GM12878 (cell line): Measurements from ENCODE around the gene REEP1.

Experiments used
- CHD2 ChIP-seq: IDR thresholded peaks from 2 replicates; pipeline ENCODE4 v1.6.1; 2011; ENCODE audit warnings: low read depth, low read length, improper control_type of control experiment, borderline replicate concordance
- CTCF ChIP-seq, 3 experiments: IDR thresholded peaks in 2 of 3; conservative IDR thresholded peaks in 1 of 3; 2 replicates each; pipeline ENCODE4 v1.5.1; 2011; ENCODE audit warnings: low read depth in 3 of 3, low read length in 3 of 3, mild to moderate bottlenecking in 3 of 3, control low read depth in 2 of 3, moderate library complexity in 2 of 3, inconsistent platforms in 1 of 3, mixed read lengths in 1 of 3; ENCODE audit not compliant: control insufficient read depth in 2 of 3, insufficient read depth in 1 of 3; ENCODE audit errors: extremely low read depth in 1 of 3
- EZH2 ChIP-seq: IDR thresholded peaks from 2 replicates; pipeline ENCODE4 v1.6.1; 2012; ENCODE audit warnings: low read depth, mild to moderate bottlenecking, control low read depth, inconsistent platforms, low read length, borderline replicate concordance; ENCODE audit not compliant: control insufficient read depth
- MAX ChIP-seq: IDR thresholded peaks from 2 replicates; pipeline ENCODE4 v1.6.1; 2012; ENCODE audit warnings: low read depth, low read length, improper control_type of control experiment
- POLR2AphosphoS5 ChIP-seq: IDR thresholded peaks from 2 replicates; pipeline ENCODE4 v1.6.1; 2011; ENCODE audit warnings: mild to moderate bottlenecking, low read length, inconsistent platforms
- REST ChIP-seq: IDR thresholded peaks from 2 replicates; pipeline ENCODE4 v1.6.1; 2012; ENCODE audit warnings: mild to moderate bottlenecking, low read depth, low read length
- SP1 ChIP-seq: IDR thresholded peaks from one replicate; pipeline ENCODE4 v1.6.1; 2011; ENCODE audit warnings: low read depth, low read length

DNA sequence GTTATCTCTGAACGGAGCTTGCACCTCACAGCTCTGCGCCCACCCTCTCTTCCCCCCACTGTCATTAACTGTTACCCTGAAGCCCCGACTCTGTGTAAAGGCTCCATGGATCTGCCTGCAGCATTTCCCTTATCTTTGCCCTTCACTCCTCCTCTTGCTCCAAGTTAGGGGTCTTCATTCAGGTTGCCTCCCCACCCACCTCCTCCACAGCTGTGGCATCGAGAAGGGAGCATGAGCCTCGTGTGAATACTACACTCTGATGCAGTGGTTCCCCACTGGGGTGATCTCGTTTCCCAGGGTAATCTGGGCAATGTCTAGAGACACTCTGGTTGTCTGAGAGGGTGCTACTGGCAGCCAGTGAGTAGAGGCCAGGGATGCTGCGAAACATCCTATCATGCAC, 51.4 kb downstream of the REEP1 start:
- TF ChIP-seq CTCF (IDR thresholded peaks at IDR 0.05 in 2 of 3, conservative IDR thresholded peaks at IDR 0.05 in 1 of 3; ENCODE audit: control insufficient read depth in 2 of 3, extremely low read depth in 1 of 3, insufficient read depth in 1 of 3, low read depth in 3 of 3, low read length in 3 of 3) (no peak), EZH2 (no peak), CHD2 (no peak), SP1 (no peak), POLR2AphosphoS5 (no peak), REST (no peak), MAX (no peak)
